ENCODE data around the gene GRIA4. TPM values are rescaled to one million over a fixed set of nuclear protein-coding genes. Genes with fewer than 3 reads are reported as not detected.

GRIA4 gene
- total RNA-seq, 1 experiment from 2014 or later, result not detected

DNA sequence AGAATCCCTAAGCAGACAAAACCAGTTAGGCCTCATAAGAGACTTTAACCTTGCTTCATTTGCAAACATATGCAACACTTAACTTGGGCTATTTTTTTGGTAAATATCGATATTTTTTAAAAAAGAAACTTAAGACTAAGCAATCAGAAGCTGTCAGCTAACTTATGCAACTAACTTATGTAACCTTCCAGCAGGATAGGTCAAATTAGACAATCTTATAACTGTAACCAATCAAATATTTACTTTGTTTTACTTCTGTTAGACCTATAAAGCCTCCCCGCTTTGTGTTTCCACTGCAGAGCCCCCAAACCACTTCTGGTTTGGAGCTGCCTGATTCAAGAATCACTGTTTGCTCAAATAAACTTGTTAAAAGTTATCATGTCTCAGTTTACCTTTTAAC, 404.2 kb downstream of the GRIA4 start:
- no peaks in the 10 kb centered on the region for H3K9me3 ChIP-seq (ENCODE audit: low read depth, low read length, poor library complexity, severe bottlenecking)
- DNase-seq (ENCODE audit: low spot score), result no peak
- intact Hi-C loops (cut with micrococcal nuclease; ENCODE audit: unreplicated experiment), result no loop called here
- H3K4me1 ChIP-seq (ENCODE audit: insufficient read depth, low read length, poor library complexity, severe bottlenecking), result peaks cover 15% of the 10 kb centered on the region
- ChIA-PET POLR2A (ENCODE audit: low non-redundant PET) (no interaction called here), CTCF (no interaction called here)
- H3K27ac ChIP-seq (ENCODE audit: low read depth, low read length, poor library complexity, severe bottlenecking), result no peak overlapping the region
- no TSS peak for BruUV-seq (replicated peaks)
- TF ChIP-seq, protein P1, sequence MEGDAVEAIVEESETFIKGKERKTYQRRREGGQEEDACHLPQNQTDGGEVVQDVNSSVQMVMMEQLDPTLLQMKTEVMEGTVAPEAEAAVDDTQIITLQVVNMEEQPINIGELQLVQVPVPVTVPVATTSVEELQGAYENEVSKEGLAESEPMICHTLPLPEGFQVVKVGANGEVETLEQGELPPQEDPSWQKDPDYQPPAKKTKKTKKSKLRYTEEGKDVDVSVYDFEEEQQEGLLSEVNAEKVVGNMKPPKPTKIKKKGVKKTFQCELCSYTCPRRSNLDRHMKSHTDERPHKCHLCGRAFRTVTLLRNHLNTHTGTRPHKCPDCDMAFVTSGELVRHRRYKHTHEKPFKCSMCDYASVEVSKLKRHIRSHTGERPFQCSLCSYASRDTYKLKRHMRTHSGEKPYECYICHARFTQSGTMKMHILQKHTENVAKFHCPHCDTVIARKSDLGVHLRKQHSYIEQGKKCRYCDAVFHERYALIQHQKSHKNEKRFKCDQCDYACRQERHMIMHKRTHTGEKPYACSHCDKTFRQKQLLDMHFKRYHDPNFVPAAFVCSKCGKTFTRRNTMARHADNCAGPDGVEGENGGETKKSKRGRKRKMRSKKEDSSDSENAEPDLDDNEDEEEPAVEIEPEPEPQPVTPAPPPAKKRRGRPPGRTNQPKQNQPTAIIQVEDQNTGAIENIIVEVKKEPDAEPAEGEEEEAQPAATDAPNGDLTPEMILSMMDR (conservative IDR thresholded peaks at IDR 0.05; ENCODE audit: low read depth, low read length), result no peak
- TF ChIP-seq EZH2 (IDR thresholded peaks at IDR 0.05; ENCODE audit: borderline replicate concordance, low read depth, low read length, poor library complexity, severe bottlenecking), result no peak
- no peaks in the 10 kb centered on the region for H3K27me3 ChIP-seq (replicated peaks; ENCODE audit: insufficient read depth, low read depth, low read length, poor library complexity)
- H3K4me3 ChIP-seq (ENCODE audit: low read depth, low read length, poor library complexity, severe bottlenecking), result no peak overlapping the region
- H3K36me3 ChIP-seq (ENCODE audit: insufficient read depth, low read length, poor library complexity, severe bottlenecking), result peaks cover 18% of the 10 kb centered on the region

DNA sequence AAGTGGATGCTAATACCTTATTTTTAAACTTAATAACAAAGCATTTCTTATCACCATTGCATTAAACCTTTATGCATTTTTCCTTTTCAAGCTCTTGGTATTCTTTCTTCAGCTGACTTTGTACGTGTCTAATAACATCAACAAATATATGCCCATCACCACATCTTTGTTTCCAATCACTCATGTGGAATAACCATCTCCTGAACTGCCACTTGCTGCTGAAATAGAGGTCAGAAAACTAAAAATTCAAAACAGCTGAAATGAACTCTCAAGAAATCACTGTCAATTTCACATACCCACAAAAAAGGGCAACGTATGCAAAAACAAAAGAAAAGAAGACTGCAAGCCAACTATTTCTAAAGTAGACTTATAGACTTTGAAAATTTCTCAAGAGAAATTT, 404.7 kb downstream of the GRIA4 start:
- H3K4me3 ChIP-seq (ENCODE audit: low read depth, low read length, poor library complexity, severe bottlenecking), result no peak overlapping the region
- H3K36me3 ChIP-seq (ENCODE audit: insufficient read depth, low read length, poor library complexity, severe bottlenecking), result peaks cover 12% of the 10 kb centered on the region
- H3K27me3 ChIP-seq (replicated peaks; ENCODE audit: insufficient read depth, low read depth, low read length, poor library complexity), result no peaks in the 10 kb centered on the region
- no peak for DNase-seq (ENCODE audit: low spot score)
- H3K9me3 ChIP-seq (ENCODE audit: low read depth, low read length, poor library complexity, severe bottlenecking), result no peaks in the 10 kb centered on the region
- TF ChIP-seq, protein P1 (conservative IDR thresholded peaks at IDR 0.05; ENCODE audit: low read depth, low read length), result no peak
- no peak for TF ChIP-seq EZH2 (IDR thresholded peaks at IDR 0.05; ENCODE audit: borderline replicate concordance, low read depth, low read length, poor library complexity, severe bottlenecking)
- CTCF ChIA-PET, result no interaction called here
- POLR2A ChIA-PET (ENCODE audit: low non-redundant PET), result no interaction called here
- intact Hi-C loops (cut with micrococcal nuclease; ENCODE audit: unreplicated experiment), result no loop called here
- peaks cover 18% of the 10 kb centered on the region for H3K4me1 ChIP-seq (ENCODE audit: insufficient read depth, low read length, poor library complexity, severe bottlenecking)
- no peak overlapping the region for H3K27ac ChIP-seq (ENCODE audit: low read depth, low read length, poor library complexity, severe bottlenecking)
- BruUV-seq (replicated peaks), result no TSS peak

DNA sequence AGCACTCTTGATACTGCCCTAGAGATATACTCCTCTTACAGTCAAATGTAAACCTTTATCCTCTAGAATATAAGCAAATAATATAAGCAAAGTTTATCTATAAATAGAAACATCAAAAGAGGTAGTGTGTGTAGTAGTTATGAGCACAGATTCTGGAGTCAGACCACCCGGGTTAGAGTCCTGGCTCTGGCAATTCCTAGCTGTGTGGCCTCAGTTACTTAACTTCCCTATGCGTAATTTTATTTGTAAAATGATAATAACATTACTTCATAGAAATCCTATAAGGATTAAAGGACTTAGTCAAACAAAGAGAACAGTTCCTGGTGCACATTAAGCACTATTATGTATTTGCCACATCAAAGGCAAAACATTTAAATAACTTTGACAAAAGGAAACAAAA, 405.2 kb downstream of the GRIA4 start:
- Histone ChIP-seq H3K36me3 (ENCODE audit: insufficient read depth, low read length, poor library complexity, severe bottlenecking) (peaks cover 7% of the 10 kb centered on the region), H3K27ac (ENCODE audit: low read depth, low read length, poor library complexity, severe bottlenecking) (no peak overlapping the region), H3K9me3 (ENCODE audit: low read depth, low read length, poor library complexity, severe bottlenecking) (no peaks in the 10 kb centered on the region), H3K4me3 (ENCODE audit: low read depth, low read length, poor library complexity, severe bottlenecking) (no peak overlapping the region), H3K27me3 (replicated peaks; ENCODE audit: insufficient read depth, low read depth, low read length, poor library complexity) (no peaks in the 10 kb centered on the region), H3K4me1 (ENCODE audit: insufficient read depth, low read length, poor library complexity, severe bottlenecking) (peaks cover 20% of the 10 kb centered on the region)
- TF ChIP-seq EZH2 (IDR thresholded peaks at IDR 0.05; ENCODE audit: borderline replicate concordance, low read depth, low read length, poor library complexity, severe bottlenecking), result no peak
- TF ChIP-seq, protein P1 (conservative IDR thresholded peaks at IDR 0.05; ENCODE audit: low read depth, low read length), result no peak
- intact Hi-C loops (cut with micrococcal nuclease; ENCODE audit: unreplicated experiment), result no loop called here
- CTCF ChIA-PET, result no interaction called here
- no peak for DNase-seq (ENCODE audit: low spot score)
- no TSS peak for BruUV-seq (replicated peaks)
- POLR2A ChIA-PET (ENCODE audit: low non-redundant PET), result no interaction called here

All from A673 (cell line).